Naive thymus-derived CD4-positive, alpha-beta T cell (primary cell): ENCODE results near the gene UBE2B. TPM values are rescaled to one million over a fixed set of nuclear protein-coding genes. Genes with fewer than 3 reads are reported as not detected.

Source experiments
- ATAC-seq: fragments of 150-1000 bp; cut with Tn5 transposase; 2 replicates; pipeline ENCODE4 v1.10.0; 2021; ENCODE audit warnings: mild to moderate bottlenecking, moderate library complexity
- CTCF ChIA-PET: fragments of 350-600 bp; sonication (Branson Sonifier 250); formaldehyde crosslinking; loops from one replicate; lab custom pipeline; 2021; ENCODE audit warnings: antibody characterized with exemption; lab: Charles Lee
- POLR2A ChIA-PET: fragments of 350-600 bp; sonication (Branson Sonifier 250); formaldehyde crosslinking; loops from one replicate; lab custom pipeline; 2021; ENCODE audit warnings: antibody characterized with exemption, inconsistent platforms; lab: Charles Lee
- DNase-seq, 9 donors: peaks; one replicate each; pipeline versions ENCODE4 v3.0.0 to v3.0.0-alpha.2; 2020 to 2022; ENCODE audit warnings: mixed read lengths in 1 of 9
- H3K27ac ChIP-seq: one replicate; pipeline ENCODE4 v1.7.0; 2013; ENCODE audit warnings: mild to moderate bottlenecking, low read depth, low read length, moderate library complexity
- H3K27me3 ChIP-seq, 2 donors: one replicate each; pipeline ENCODE4 v1.7.0; 2013; ENCODE audit warnings: low read length in 2 of 2, mild to moderate bottlenecking in 2 of 2, moderate library complexity in 2 of 2; ENCODE audit not compliant: control insufficient read depth in 2 of 2, insufficient read depth in 2 of 2
- H3K36me3 ChIP-seq, 3 experiments: 1 replicate in 2 of 3; 2 replicates in 1 of 3; pipeline ENCODE4 v1.7.0; 2013; ENCODE audit warnings: low read length in 3 of 3, mild to moderate bottlenecking in 3 of 3, moderate library complexity in 1 of 3; ENCODE audit not compliant: insufficient read depth in 3 of 3, control insufficient read depth in 2 of 3
- H3K4me1 ChIP-seq, 2 donors: one replicate each; pipeline ENCODE4 v1.7.0; 2013; ENCODE audit warnings: low read length in 2 of 2, mild to moderate bottlenecking in 2 of 2, moderate library complexity in 1 of 2; ENCODE audit not compliant: control insufficient read depth in 2 of 2, insufficient read depth in 2 of 2
- H3K4me3 ChIP-seq: 2 replicates; pipeline ENCODE4 v1.7.0; 2013; ENCODE audit warnings: mild to moderate bottlenecking, low read length
- H3K9me3 ChIP-seq, 3 experiments: 1 replicate in 2 of 3; 2 replicates in 1 of 3; pipeline ENCODE4 v1.7.0; 2013; ENCODE audit warnings: low read length in 3 of 3; ENCODE audit not compliant: control insufficient read depth in 2 of 3
- H3K27ac Mint-ChIP-seq, 9 donors: one replicate each; pipeline ENCODE4 v1.8.0; 2020 to 2022; ENCODE audit warnings: mixed read lengths in 9 of 9, mild to moderate bottlenecking in 8 of 9, moderate library complexity in 5 of 9, inconsistent platforms in 2 of 9
- H3K27me3 Mint-ChIP-seq, 5 donors: one replicate each; pipeline ENCODE4 v1.8.0; 2021 to 2022; ENCODE audit warnings: mixed read lengths in 5 of 5, mild to moderate bottlenecking in 1 of 5
- H3K36me3 Mint-ChIP-seq, 5 donors: one replicate each; pipeline ENCODE4 v1.8.0; 2020 to 2022; ENCODE audit warnings: mixed read lengths in 5 of 5, mild to moderate bottlenecking in 3 of 5, inconsistent platforms in 1 of 5
- H3K4me1 Mint-ChIP-seq, 7 donors: one replicate each; pipeline ENCODE4 v1.8.0; 2020 to 2022; ENCODE audit warnings: mixed read lengths in 7 of 7, mild to moderate bottlenecking in 3 of 7, inconsistent platforms in 1 of 7
- H3K4me3 Mint-ChIP-seq, 10 donors: one replicate each; pipeline ENCODE4 v1.8.0; 2020 to 2022; ENCODE audit warnings: mild to moderate bottlenecking in 10 of 10, mixed read lengths in 10 of 10, moderate library complexity in 6 of 10, inconsistent platforms in 2 of 10
- H3K9me3 Mint-ChIP-seq, 11 donors: one replicate each; pipeline ENCODE4 v1.8.0; 2020 to 2022; ENCODE audit warnings: mixed read lengths in 11 of 11, mild to moderate bottlenecking in 4 of 11, inconsistent platforms in 1 of 11, moderate library complexity in 1 of 11
- intact Hi-C, 2 donors: fragments of 100-400 bp; cut with micrococcal nuclease; formaldehyde crosslinking; loops; one replicate each; pipeline ENCODE4 v1.15.1; 2023
- polyA plus RNA-seq, 2 donors: library from polyadenylated mRNA; unstranded; fragments of 300-500 nt; fragmentation: Illumina TruSeq; gene quantifications; one replicate each; pipeline ENCODE4 v1.2.3, GENCODE V29; 2021
- total RNA-seq, 6 experiments: library from RNA in 5 of 6; stranded (reverse) in 5 of 6; gene quantifications; 1 replicate in 5 of 6; 2 replicates in 1 of 6; pipeline ENCODE4 v1.2.3 and lab custom pipeline; 2021 to 2026

Gene UBE2B
- total and polyA plus RNA-seq, 7 experiments from 2014 or later, result 89.2 to 141 (median 117) TPM

- Mint-ChIP-seq H3K4me3 (peak overlapping the region in 2 of 10 donors; percentile 53 to 65), H3K27me3 (no peaks in the 10 kb centered on the region), H3K36me3 (no peaks in the 10 kb centered on the region), H3K27ac (peak overlapping the region in 2 of 9 donors; percentile 13 to 69), H3K4me1 (peaks cover 0 to 31% (median 13%) of the 10 kb centered on the region in 7 donors), H3K9me3 (no peaks in the 10 kb centered on the region)
- Histone ChIP-seq H3K9me3 (no peaks in the 10 kb centered on the region), H3K36me3 (no peaks in the 10 kb centered on the region), H3K4me3 (no peak overlapping the region), H3K27ac (no peak overlapping the region), H3K4me1 (peaks cover 0 to 11% of the 10 kb centered on the region in 2 donors), H3K27me3 (no peaks in the 10 kb centered on the region)
- DNase-seq (no peak), ATAC-seq (no peak)
- intact Hi-C loops, result no loop called here
- CTCF ChIA-PET, result no interaction called here
- POLR2A ChIA-PET, result interaction anchor here (0.7 to 1.5 kb wide), 2 partner anchors 24 to 262 kb away, joined by 4 to 9 read pairs; partner anchors contain the start of gene CDKN2AIPNL
Measured at GRCh38 chr5:134435560-134435959, 64.2 kb downstream of the UBE2B start.

DNA sequence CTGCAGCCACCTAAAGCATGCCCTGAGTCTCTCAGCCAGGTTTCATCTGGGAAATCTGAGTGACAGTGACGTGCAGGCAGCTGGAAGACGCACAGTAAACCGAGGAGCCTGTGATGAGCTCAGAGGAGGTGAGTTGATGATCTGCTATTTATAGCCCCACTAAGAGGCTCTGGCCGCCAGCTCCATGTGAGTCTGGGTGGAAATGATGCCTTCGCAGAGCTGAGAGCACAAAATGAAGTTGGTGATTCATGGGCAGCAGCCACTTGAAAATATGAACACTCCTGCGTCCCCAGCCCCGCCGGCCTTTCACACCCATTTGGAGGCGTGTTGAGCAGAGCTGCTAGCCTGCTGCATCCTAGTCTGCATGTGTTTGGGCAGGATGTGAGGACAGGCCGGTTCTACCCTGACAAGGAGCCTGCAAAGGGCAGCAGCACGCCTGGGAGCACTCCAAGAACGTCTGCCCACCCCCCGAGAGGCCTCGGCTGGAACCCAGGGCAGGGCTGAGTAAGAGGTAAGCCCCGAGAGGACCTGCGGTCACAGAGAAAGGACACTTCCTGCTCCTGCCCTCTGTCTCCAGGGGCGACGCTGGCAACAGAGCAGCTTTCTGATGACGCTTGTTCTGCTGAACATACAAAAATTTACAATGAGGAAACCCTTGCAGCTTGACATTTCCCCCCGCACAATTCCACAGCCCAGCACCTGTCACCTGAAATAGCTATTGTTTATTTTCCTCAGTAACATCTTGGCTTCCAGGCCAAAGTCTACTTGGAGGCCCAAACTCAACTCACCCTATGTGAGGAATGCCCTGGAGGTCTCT, 65.4 kb downstream of the UBE2B start:
- no peaks in the 10 kb centered on the region for H3K27me3 Mint-ChIP-seq
- peak; percentile 29 to 65 (median 50) for DNase-seq
- no peaks in the 10 kb centered on the region for H3K27me3 ChIP-seq
- H3K36me3 ChIP-seq, result no peaks in the 10 kb centered on the region
- H3K9me3 Mint-ChIP-seq, result no peaks in the 10 kb centered on the region
- peaks cover 0 to 11% of the 10 kb centered on the region in 2 donors for H3K4me1 ChIP-seq
- ChIA-PET POLR2A (interaction anchor here (1.5 to 1.9 kb wide), 2 partner anchors 25 to 88 kb away, joined by 5 to 9 read pairs; partner anchors contain the start of genes CDKN2AIPNL and JADE2), CTCF (interaction anchor here (0.7 to 1.4 kb wide), 2 partner anchors 26 to 150 kb away, joined by 3 read pairs; no protein-coding TSS in a partner anchor)
- ATAC-seq, result peak; percentile 92
- no peaks in the 10 kb centered on the region for H3K9me3 ChIP-seq
- peak overlapping the region; percentile 24 for H3K4me3 ChIP-seq
- H3K4me3 Mint-ChIP-seq, result peak overlapping the region in 9 of 10 donors; percentile 20 to 65 (median 51)
- intact Hi-C loops, result loop anchor here (1.0 to 2.0 kb wide), 3 partner anchors 24 to 89 kb away; partner anchors contain the start of genes JADE2 (in 2 of the 2) and UBE2B (in 1 of the 2)
- H3K4me1 Mint-ChIP-seq, result peaks cover 0 to 31% (median 14%) of the 10 kb centered on the region in 7 donors
- no peaks in the 10 kb centered on the region for H3K36me3 Mint-ChIP-seq
- H3K27ac Mint-ChIP-seq, result peak overlapping the region; percentile 47 to 85 (median 74)
- no peak overlapping the region for H3K27ac ChIP-seq

DNA sequence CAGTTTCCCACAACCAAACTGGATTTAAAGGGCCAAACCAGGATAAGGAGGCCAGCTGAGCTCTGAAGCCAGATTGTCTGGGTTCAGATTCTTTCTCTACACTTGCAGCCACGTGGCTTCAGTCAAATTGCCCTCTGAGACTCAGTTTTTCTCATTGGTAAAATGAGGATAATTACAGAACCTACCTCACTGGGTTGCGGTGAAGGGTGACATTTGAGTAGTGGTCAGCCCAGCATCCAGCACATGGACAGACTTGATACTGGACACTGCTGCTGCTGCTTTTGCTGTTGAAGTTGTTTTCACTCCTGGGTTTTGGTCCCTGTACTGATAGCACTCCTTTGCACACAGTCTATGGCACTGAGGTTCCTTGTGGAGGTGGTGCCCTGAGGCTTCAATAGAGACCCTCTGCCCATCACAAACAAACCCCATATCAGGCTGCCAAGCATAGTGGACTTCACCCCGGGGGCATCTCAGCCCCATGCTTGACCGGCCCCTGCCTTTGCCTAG, 66.0 kb downstream of the UBE2B start:
- intact Hi-C loops, result loop anchor here (1.0 to 2.0 kb wide), 2 partner anchors 67 to 88 kb away; partner anchors contain the start of genes JADE2 (in 2 of the 2) and UBE2B (in 1 of the 2)
- ChIA-PET POLR2A (interaction anchor here (1.5 to 1.9 kb wide), 2 partner anchors 25 to 88 kb away, joined by 5 to 9 read pairs; partner anchors contain the start of genes CDKN2AIPNL and JADE2), CTCF (interaction anchor here (0.7 to 1.4 kb wide), 2 partner anchors 27 to 150 kb away, joined by 3 read pairs; no protein-coding TSS in a partner anchor)
- Histone ChIP-seq H3K36me3 (no peaks in the 10 kb centered on the region), H3K27me3 (no peaks in the 10 kb centered on the region), H3K27ac (no peak overlapping the region), H3K4me3 (no peak overlapping the region), H3K9me3 (no peaks in the 10 kb centered on the region), H3K4me1 (peaks cover 0 to 11% of the 10 kb centered on the region in 2 donors)
- Mint-ChIP-seq H3K9me3 (no peaks in the 10 kb centered on the region), H3K27me3 (no peaks in the 10 kb centered on the region), H3K36me3 (no peaks in the 10 kb centered on the region), H3K4me3 (peak overlapping the region in 5 of 10 donors; percentile 38 to 65 (median 57)), H3K4me1 (peaks cover 0 to 26% (median 14%) of the 10 kb centered on the region in 7 donors), H3K27ac (peak overlapping the region in 8 of 9 donors; percentile 47 to 85 (median 69))
- ATAC-seq, result no peak
- no peak for DNase-seq

DNA sequence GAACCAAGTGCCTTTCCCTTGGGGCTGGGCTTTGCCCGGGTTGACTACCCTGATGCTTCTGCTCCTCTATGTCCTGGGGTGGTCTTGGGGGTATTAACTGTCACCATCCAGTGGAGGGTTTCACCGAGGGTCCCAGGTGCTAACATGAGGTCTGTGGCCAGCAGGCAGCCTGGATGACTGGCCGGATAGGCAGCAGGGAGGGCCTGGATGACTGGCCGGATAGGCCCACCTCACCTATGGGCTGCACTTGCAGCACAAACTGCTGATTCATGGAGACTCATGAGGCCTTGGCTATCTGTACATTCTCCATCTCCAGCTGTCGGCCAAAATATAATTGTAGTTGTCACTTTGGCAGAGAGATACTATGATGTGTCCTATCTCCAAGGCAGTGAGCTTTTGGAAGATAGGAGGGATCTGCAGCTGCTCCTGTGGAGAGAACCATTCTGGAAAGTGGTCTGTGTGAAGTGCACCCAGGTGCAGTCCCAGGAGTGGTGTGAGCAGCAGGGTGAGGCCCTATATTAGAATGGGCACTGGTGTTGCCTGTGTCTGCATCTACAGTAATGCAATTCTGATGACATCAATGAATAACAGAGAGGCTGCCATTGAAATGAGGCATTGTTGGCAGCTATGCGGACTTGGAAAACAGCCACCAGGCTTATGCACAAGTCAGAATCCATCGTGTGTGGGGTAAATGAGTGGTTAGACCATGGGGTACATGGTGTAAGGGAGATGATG, 66.6 kb downstream of the UBE2B start:
- ATAC-seq, result no peak
- Mint-ChIP-seq H3K27ac (peak overlapping the region in 5 of 9 donors; percentile 12 to 83 (median 50)), H3K4me3 (peak overlapping the region in 1 of 10 donors; percentile 57), H3K4me1 (peaks cover 0 to 23% (median 12%) of the 10 kb centered on the region in 7 donors), H3K9me3 (no peaks in the 10 kb centered on the region), H3K36me3 (no peaks in the 10 kb centered on the region), H3K27me3 (no peaks in the 10 kb centered on the region)
- Histone ChIP-seq H3K4me1 (peaks cover 0 to 11% of the 10 kb centered on the region in 2 donors), H3K27ac (no peak overlapping the region), H3K36me3 (no peaks in the 10 kb centered on the region), H3K4me3 (no peak overlapping the region), H3K9me3 (no peaks in the 10 kb centered on the region), H3K27me3 (no peaks in the 10 kb centered on the region)
- intact Hi-C loops, result loop anchor here (1.0 to 2.0 kb wide), 2 partner anchors 67 to 87 kb away; partner anchors contain the start of genes JADE2 (in 2 of the 2) and UBE2B (in 1 of the 2)
- no peak for DNase-seq
- CTCF ChIA-PET, result no interaction called here
- POLR2A ChIA-PET, result interaction anchor here (1.9 kb wide), 1 partner anchor 87 kb away, joined by 5 read pairs; the partner anchor contains the start of gene JADE2

DNA sequence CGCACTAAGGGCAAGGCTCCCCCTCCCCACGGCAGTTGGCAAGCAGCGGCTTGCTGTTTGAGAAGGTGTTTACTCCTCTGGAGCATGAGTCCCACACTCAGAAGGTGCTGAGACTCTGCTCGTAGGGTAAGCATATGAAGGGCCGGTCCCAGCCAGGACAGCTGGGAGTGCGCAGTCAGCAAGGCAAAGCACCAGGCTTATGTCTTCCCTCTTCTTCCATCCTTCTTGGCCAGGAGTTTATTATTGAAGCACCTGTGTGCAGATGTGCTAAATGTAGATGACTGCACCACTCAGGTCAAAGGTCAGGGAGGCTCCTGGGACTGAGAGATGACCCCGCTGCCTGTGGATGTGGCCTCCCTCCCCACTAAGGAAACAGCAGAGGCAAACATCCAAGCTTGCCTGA, 67.4 kb downstream of the UBE2B start:
- no peak for DNase-seq
- Histone ChIP-seq H3K36me3 (no peaks in the 10 kb centered on the region), H3K4me3 (no peak overlapping the region), H3K27me3 (no peaks in the 10 kb centered on the region), H3K27ac (no peak overlapping the region), H3K4me1 (peaks cover 0 to 11% of the 10 kb centered on the region in 2 donors), H3K9me3 (no peaks in the 10 kb centered on the region)
- Mint-ChIP-seq H3K9me3 (no peaks in the 10 kb centered on the region), H3K36me3 (no peaks in the 10 kb centered on the region), H3K4me1 (peaks cover 0 to 23% (median 12%) of the 10 kb centered on the region in 7 donors), H3K27ac (peak overlapping the region in 1 of 9 donors; percentile 16), H3K27me3 (no peaks in the 10 kb centered on the region), H3K4me3 (no peak overlapping the region)
- ChIA-PET CTCF (no interaction called here), POLR2A (interaction anchor here (1.4 kb wide), 1 partner anchor 10 kb away, joined by 3 read pairs; no protein-coding TSS in a partner anchor)
- ATAC-seq, result no peak
- intact Hi-C loops, result no loop called here

DNA sequence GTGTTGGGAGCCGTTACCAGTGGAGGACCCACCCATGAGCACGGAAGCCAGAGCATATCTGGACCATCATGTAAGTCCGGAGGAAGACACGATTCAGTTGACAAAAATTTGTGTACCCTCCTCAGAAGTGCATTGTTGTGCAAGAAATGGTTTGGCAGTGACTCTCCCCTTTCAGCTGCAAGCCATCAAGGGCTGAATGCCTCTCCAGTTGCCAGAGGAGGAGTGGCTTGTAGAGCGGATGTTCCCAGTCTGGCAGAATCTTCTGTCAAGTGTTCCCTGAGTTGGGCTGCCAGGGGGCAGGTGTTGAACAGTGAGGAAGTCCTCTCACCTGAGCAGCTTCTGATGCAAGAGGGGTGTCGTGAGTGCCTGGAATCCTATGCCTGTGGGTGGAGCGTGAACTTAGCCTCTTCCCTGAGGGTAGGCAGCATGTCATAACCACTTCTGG, 67.9 kb downstream of the UBE2B start:
- H3K27me3 ChIP-seq, result no peaks in the 10 kb centered on the region
- no peak overlapping the region for H3K4me3 ChIP-seq
- H3K36me3 ChIP-seq, result no peaks in the 10 kb centered on the region
- Mint-ChIP-seq H3K27me3 (no peaks in the 10 kb centered on the region), H3K36me3 (no peaks in the 10 kb centered on the region), H3K4me3 (no peak overlapping the region), H3K9me3 (no peaks in the 10 kb centered on the region), H3K27ac (no peak overlapping the region), H3K4me1 (peaks cover 0 to 23% (median 12%) of the 10 kb centered on the region in 7 donors)
- ChIA-PET CTCF (no interaction called here), POLR2A (interaction anchor here (1.4 kb wide), 1 partner anchor 10 kb away, joined by 3 read pairs; no protein-coding TSS in a partner anchor)
- H3K27ac ChIP-seq, result no peak overlapping the region
- intact Hi-C loops, result no loop called here
- DNase-seq (no peak), ATAC-seq (no peak)
- peaks cover 0 to 11% of the 10 kb centered on the region in 2 donors for H3K4me1 ChIP-seq
- H3K9me3 ChIP-seq, result no peaks in the 10 kb centered on the region
